ENCODE data around the gene HLA-DMA. TPM values are rescaled to one million over a fixed set of nuclear protein-coding genes. Genes with fewer than 3 reads are reported as not detected.

The HLA-DMA gene
- total RNA-seq, 6 donors from 2014 or later, result 83.7 to 271 (median 134) TPM

DNA sequence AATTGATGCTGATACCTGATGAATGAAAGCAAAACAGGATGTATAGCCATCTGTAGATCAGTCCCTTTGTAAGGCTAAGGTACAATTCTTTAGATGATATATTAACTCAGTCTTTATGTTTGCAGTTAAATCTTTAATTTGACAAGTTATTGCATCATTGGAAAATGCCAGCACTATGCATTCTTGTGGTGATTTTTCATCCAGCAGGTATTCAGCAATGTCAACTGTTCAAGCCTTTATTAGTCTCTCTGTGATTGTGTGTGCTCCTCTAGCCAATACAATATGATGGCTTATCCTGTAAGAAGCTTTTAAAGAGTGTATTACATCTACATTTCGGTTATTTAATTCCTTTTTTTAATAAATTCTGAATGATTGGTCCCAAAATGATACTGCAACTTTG is 46.4 kb downstream of the HLA-DMA start:
- 77 to 84% methylated on average over 1 of the region's 1 CpG for WGBS, 2 donors
- ATAC-seq (ENCODE audit: low FRiP score in 2 of 2) (no peak), DNase-seq (no peak)
- H3K4me1 ChIP-seq, result no peaks in the 10 kb centered on the region
- TF ChIP-seq POLR2A (IDR thresholded peaks at IDR 0.05) (no peak), EP300 (IDR thresholded peaks at IDR 0.05) (no peak), POLR2AphosphoS5 (IDR thresholded peaks at IDR 0.05) (no peak)
- TF ChIP-seq, protein P1, sequence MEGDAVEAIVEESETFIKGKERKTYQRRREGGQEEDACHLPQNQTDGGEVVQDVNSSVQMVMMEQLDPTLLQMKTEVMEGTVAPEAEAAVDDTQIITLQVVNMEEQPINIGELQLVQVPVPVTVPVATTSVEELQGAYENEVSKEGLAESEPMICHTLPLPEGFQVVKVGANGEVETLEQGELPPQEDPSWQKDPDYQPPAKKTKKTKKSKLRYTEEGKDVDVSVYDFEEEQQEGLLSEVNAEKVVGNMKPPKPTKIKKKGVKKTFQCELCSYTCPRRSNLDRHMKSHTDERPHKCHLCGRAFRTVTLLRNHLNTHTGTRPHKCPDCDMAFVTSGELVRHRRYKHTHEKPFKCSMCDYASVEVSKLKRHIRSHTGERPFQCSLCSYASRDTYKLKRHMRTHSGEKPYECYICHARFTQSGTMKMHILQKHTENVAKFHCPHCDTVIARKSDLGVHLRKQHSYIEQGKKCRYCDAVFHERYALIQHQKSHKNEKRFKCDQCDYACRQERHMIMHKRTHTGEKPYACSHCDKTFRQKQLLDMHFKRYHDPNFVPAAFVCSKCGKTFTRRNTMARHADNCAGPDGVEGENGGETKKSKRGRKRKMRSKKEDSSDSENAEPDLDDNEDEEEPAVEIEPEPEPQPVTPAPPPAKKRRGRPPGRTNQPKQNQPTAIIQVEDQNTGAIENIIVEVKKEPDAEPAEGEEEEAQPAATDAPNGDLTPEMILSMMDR (IDR thresholded peaks at IDR 0.05), result no peak
- H3K36me3 ChIP-seq, result no peaks in the 10 kb centered on the region
- no peak overlapping the region for H3K4me3 ChIP-seq
- no peaks in the 10 kb centered on the region for H3K27me3 ChIP-seq
- no peaks in the 10 kb centered on the region for H3K9me3 ChIP-seq
- no peak overlapping the region for H3K27ac ChIP-seq

- H3K27ac ChIP-seq, result no peak overlapping the region
- 38 to 55% methylated on average over 2 of the region's 2 CpGs for WGBS, 2 donors
- H3K27me3 ChIP-seq, result no peaks in the 10 kb centered on the region
- no peak overlapping the region for H3K4me3 ChIP-seq
- H3K4me1 ChIP-seq, result no peaks in the 10 kb centered on the region
- no peak for TF ChIP-seq EP300 (IDR thresholded peaks at IDR 0.05)
- TF ChIP-seq POLR2AphosphoS5 (IDR thresholded peaks at IDR 0.05), result no peak
- TF ChIP-seq, protein P1 (IDR thresholded peaks at IDR 0.05), result no peak
- no peak for TF ChIP-seq POLR2A (IDR thresholded peaks at IDR 0.05)
- H3K36me3 ChIP-seq, result peaks cover 0 to 4% (median 3%) of the 10 kb centered on the region in 4 donors
- DNase-seq (no peak), ATAC-seq (ENCODE audit: low FRiP score in 2 of 2) (no peak)
- H3K9me3 ChIP-seq, result no peaks in the 10 kb centered on the region
Measured at GRCh38 chr6:32905078-32905477, 47.8 kb downstream of the HLA-DMA start.

- Histone ChIP-seq H3K9me3 (no peaks in the 10 kb centered on the region), H3K27me3 (no peaks in the 10 kb centered on the region), H3K4me1 (no peaks in the 10 kb centered on the region), H3K36me3 (peaks cover 0 to 4% (median 3%) of the 10 kb centered on the region in 4 donors), H3K4me3 (no peak overlapping the region), H3K27ac (no peak overlapping the region)
- no peak for DNase-seq
- TF ChIP-seq EP300 (IDR thresholded peaks at IDR 0.05), result no peak
- no peak for TF ChIP-seq POLR2A (IDR thresholded peaks at IDR 0.05)
- TF ChIP-seq POLR2AphosphoS5 (IDR thresholded peaks at IDR 0.05), result no peak
- TF ChIP-seq, protein P1 (IDR thresholded peaks at IDR 0.05), result no peak
- no peak for ATAC-seq (ENCODE audit: low FRiP score in 2 of 2)
Measured at GRCh38 chr6:32903952-32904351, 48.9 kb downstream of the HLA-DMA start.

Other genes starting within 250 kb of the HLA-DMA start
- gene HLA-DQA2, start 211.7 kb downstream of the HLA-DMA start, total RNA-seq, result 10 to 100 TPM in 2 of 6 donors, 1 to 10 TPM in 3, not detected in 1; 1.4 to 52.6 (median 4.4) TPM
- gene HLA-DQB2, start 189.6 kb downstream of the HLA-DMA start, total RNA-seq, result 10 to 100 TPM in 3 of 6 donors, 1 to 10 TPM in 2, not detected in 1; 1.6 to 86.9 (median 16.5) TPM
- 10 to 100 TPM in 1 of 6 donors, 1 to 10 TPM in 5; 1.3 to 15.2 (median 3.7) TPM for gene HLA-DOB, start 136.1 kb downstream of the HLA-DMA start, total RNA-seq
- 100 to 1,000 TPM in 2 of 6 donors, 10 to 100 TPM in 4; 17.6 to 266 (median 62.1) TPM for gene TAP2, start 114.4 kb downstream of the HLA-DMA start, total RNA-seq
- gene PSMB8, start 109.0 kb downstream of the HLA-DMA start, total RNA-seq, result 100 to 1,000 TPM in 1 of 6 donors, 10 to 100 TPM in 5; 48.2 to 110 (median 71.7) TPM
- gene TAP1, start 99.4 kb downstream of the HLA-DMA start, total RNA-seq, result 10 to 100 TPM; 56.9 to 87.0 (median 69.8) TPM
- gene PSMB9, start 98.9 kb downstream of the HLA-DMA start, total RNA-seq, result 10 to 100 TPM; 34.4 to 85.9 (median 45.5) TPM
- 100 to 1,000 TPM in 3 of 6 donors, 10 to 100 TPM in 3; 35.6 to 233 (median 80.6) TPM for gene HLA-DMB, start 12.1 kb downstream of the HLA-DMA start, total RNA-seq
- gene BRD2, start 15.5 kb upstream of the HLA-DMA start, total RNA-seq, result 100 to 1,000 TPM; 144 to 388 (median 183) TPM
- gene HLA-DOA, start 56.5 kb upstream of the HLA-DMA start, total RNA-seq, result 10 to 100 TPM in 5 of 6 donors, 1 to 10 TPM in 1; 9.4 to 56.8 (median 30.5) TPM
- 100 to 1,000 TPM; 109 to 674 (median 399) TPM for gene HLA-DPA1, start 120.6 kb upstream of the HLA-DMA start, total RNA-seq
- 100 to 1,000 TPM; 194 to 697 (median 373) TPM for gene HLA-DPB1, start 122.9 kb upstream of the HLA-DMA start, total RNA-seq
- 1 to 10 TPM in 2 of 6 donors, under 1 TPM in 4; 0.20 to 2.1 (median 0.74) TPM for gene COL11A2, start 239.4 kb upstream of the HLA-DMA start, total RNA-seq
- 10 to 100 TPM; 19.3 to 67.1 (median 48.4) TPM for gene RXRB, start 247.6 kb upstream of the HLA-DMA start, total RNA-seq
- gene SLC39A7, start 247.8 kb upstream of the HLA-DMA start, total RNA-seq, result 100 to 1,000 TPM in 2 of 6 donors, 10 to 100 TPM in 4; 37.7 to 104 (median 86.7) TPM